Gastroesophageal sphincter (tissue), 4 donors: ENCODE measurements around the gene KLHL29. TPM values are rescaled to one million over a fixed set of nuclear protein-coding genes. Genes with fewer than 3 reads are reported as not detected.

Experiments
- ATAC-seq: fragments of 150-250 bp; one replicate; pipeline ENCODE4 v1.9.1; 2016; ENCODE audit warnings: mild to moderate bottlenecking, moderate library complexity
- H3K27ac ChIP-seq, 4 donors: fragments of 200-600 bp; sonication (generic) in 3 of 4; 1 replicate in 3 of 4; 2 replicates in 1 of 4; pipeline ENCODE4 v1.5.1; 2016 to 2019
- H3K27me3 ChIP-seq: fragments of 200-600 bp; sonication (generic); one replicate; pipeline ENCODE4 v1.5.1; 2019
- H3K36me3 ChIP-seq, 2 donors: fragments of 200-600 bp; sonication (generic); one replicate each; pipeline ENCODE4 v1.5.1; 2019; ENCODE audit warnings: control low read depth in 1 of 2
- H3K4me1 ChIP-seq, 3 donors: fragments of 200-600 bp; sonication (generic); 1 replicate in 2 of 3; 2 replicates in 1 of 3; pipeline ENCODE4 v1.5.1; 2016 to 2019; ENCODE audit warnings: control low read depth in 2 of 3
- H3K4me3 ChIP-seq, 2 donors: fragments of 200-600 bp; sonication (generic); one replicate each; pipeline ENCODE4 v1.5.1; 2019; ENCODE audit warnings: mild to moderate bottlenecking in 1 of 2, moderate library complexity in 1 of 2
- H3K9me3 ChIP-seq, 3 donors: fragments of 200-600 bp; sonication (generic); one replicate each; pipeline ENCODE4 v1.5.1; 2017 to 2019; ENCODE audit warnings: control low read depth in 2 of 3
- CTCF ChIP-seq, 4 experiments: fragments of 200-600 bp in 2 of 4; fragments of 450-650 bp in 2 of 4; sonication (generic) in 1 of 4; IDR thresholded peaks; one replicate each; pipeline ENCODE4 v1.5.1; 2017 to 2019; ENCODE audit warnings: antibody characterized with exemption in 4 of 4, mild to moderate bottlenecking in 2 of 4, moderate library complexity in 2 of 4
- EP300 ChIP-seq: sonication (generic); formaldehyde crosslinking; IDR thresholded peaks from one replicate; pipeline ENCODE4 v1.6.1; 2017; ENCODE audit warnings: antibody characterized with exemption, mild to moderate bottlenecking
- POLR2A ChIP-seq, 2 donors: fragments of 450-650 bp; IDR thresholded peaks; one replicate each; pipeline ENCODE4 v1.6.1; 2017; ENCODE audit warnings: antibody characterized with exemption in 2 of 2, mild to moderate bottlenecking in 2 of 2, moderate library complexity in 1 of 2
- POLR2AphosphoS5 ChIP-seq: sonication (generic); formaldehyde crosslinking; IDR thresholded peaks from one replicate; pipeline ENCODE4 v1.6.1; 2017; ENCODE audit warnings: antibody characterized with exemption
- WGBS, 2 donors: methylation state at CpG; one replicate each; pipeline ENCODE4 v1.1.5; 2018; ENCODE audit warnings: low coverage in 1 of 2; 5-methylcytosine and 5-hydroxymethylcytosine counted together
- total RNA-seq, 4 donors: library from RNA; depleted of rRNA; stranded (reverse); fragments of >200 nt; gene quantifications; one replicate each; pipeline ENCODE4 v1.1.0, GENCODE V29; 2016

KLHL29 gene
- total RNA-seq, 4 donors from 2014 or later, result 15.2 to 31.5 (median 24.2) TPM

- H3K4me1 ChIP-seq, result peaks cover 0 to 66% (median 19%) of the 10 kb centered on the region in 3 donors
- H3K9me3 ChIP-seq, result no peaks in the 10 kb centered on the region
- TF ChIP-seq POLR2AphosphoS5 (peak; percentile 98), POLR2A (IDR thresholded peaks at IDR 0.05) (no peak)
- ATAC-seq, result peak; percentile 85
- no peak overlapping the region for H3K4me3 ChIP-seq
- no peaks in the 10 kb centered on the region for H3K36me3 ChIP-seq
- H3K27me3 ChIP-seq, result no peaks in the 10 kb centered on the region
- 20 to 30% methylated on average over 1 to 5 of the region's 12 CpGs for WGBS, 2 donors
- peak overlapping the region; percentile 56 to 87 (median 86) for H3K27ac ChIP-seq
These were observed 41.4 kb downstream of the KLHL29 start for GRCh38 chr2:23426263-23426905.

- H3K4me1 ChIP-seq, result peaks cover 0 to 59% (median 19%) of the 10 kb centered on the region in 3 donors
- no peaks in the 10 kb centered on the region for H3K36me3 ChIP-seq
- ATAC-seq, result no peak
- WGBS, 2 donors, result 93 to 94% methylated on average over 6 to 7 of the region's 8 CpGs
- no peak for TF ChIP-seq POLR2AphosphoS5
- no peak for TF ChIP-seq CTCF (IDR thresholded peaks at IDR 0.05)
- no peak for TF ChIP-seq EP300
- TF ChIP-seq POLR2A (IDR thresholded peaks at IDR 0.05), result no peak
- no peak overlapping the region for H3K4me3 ChIP-seq
- H3K27me3 ChIP-seq, result no peaks in the 10 kb centered on the region
- no peaks in the 10 kb centered on the region for H3K9me3 ChIP-seq
- H3K27ac ChIP-seq, result peak overlapping the region; percentile 56 to 87 (median 86)
These were observed 42.4 kb downstream of the KLHL29 start for GRCh38 chr2:23427350-23427749.

GRCh38 chr2:23427976-23428375 lies 43.0 kb downstream of the KLHL29 start:
- peaks cover 0 to 53% (median 19%) of the 10 kb centered on the region in 3 donors for H3K4me1 ChIP-seq
- no peak overlapping the region for H3K4me3 ChIP-seq
- H3K27ac ChIP-seq, result peak overlapping the region in 3 of 4 donors; percentile 86 to 87 (median 87)
- H3K36me3 ChIP-seq, result no peaks in the 10 kb centered on the region
- no peak for ATAC-seq
- no peaks in the 10 kb centered on the region for H3K27me3 ChIP-seq
- TF ChIP-seq CTCF (IDR thresholded peaks at IDR 0.05), result no peak
- TF ChIP-seq EP300, result no peak
- TF ChIP-seq POLR2AphosphoS5, result no peak
- no peak for TF ChIP-seq POLR2A (IDR thresholded peaks at IDR 0.05)
- H3K9me3 ChIP-seq, result no peaks in the 10 kb centered on the region
- WGBS, 2 donors, result 89 to 91% methylated on average over 1 to 12 of the region's 12 CpGs

GRCh38 chr2:23429036-23429435 lies 44.1 kb downstream of the KLHL29 start:
- H3K27me3 ChIP-seq, result no peaks in the 10 kb centered on the region
- WGBS, 2 donors, result 100% methylated on average over 1 of the region's 6 CpGs; no CpG with 5 or more reads in 1 of the 2 donors
- ATAC-seq, result no peak
- H3K4me3 ChIP-seq, result no peak overlapping the region
- H3K4me1 ChIP-seq, result peaks cover 0 to 43% (median 19%) of the 10 kb centered on the region in 3 donors
- no peak for TF ChIP-seq POLR2AphosphoS5
- TF ChIP-seq POLR2A (IDR thresholded peaks at IDR 0.05), result no peak
- TF ChIP-seq EP300, result no peak
- TF ChIP-seq CTCF (IDR thresholded peaks at IDR 0.05), result no peak
- H3K27ac ChIP-seq, result peak overlapping the region in 2 of 4 donors; percentile 87
- H3K36me3 ChIP-seq, result no peaks in the 10 kb centered on the region
- no peaks in the 10 kb centered on the region for H3K9me3 ChIP-seq

GRCh38 chr2:23430263-23430662 lies 45.3 kb downstream of the KLHL29 start:
- Histone ChIP-seq H3K4me3 (no peak overlapping the region), H3K4me1 (peaks cover 0 to 42% (median 17%) of the 10 kb centered on the region in 3 donors), H3K36me3 (no peaks in the 10 kb centered on the region), H3K27me3 (no peaks in the 10 kb centered on the region), H3K9me3 (no peaks in the 10 kb centered on the region), H3K27ac (peak overlapping the region in 3 of 4 donors; percentile 49 to 87 (median 56))
- 33 to 60% methylated on average over 1 to 2 of the region's 2 CpGs for WGBS, 2 donors
- peak; percentile 39 for ATAC-seq
- TF ChIP-seq POLR2AphosphoS5 (peak; percentile 64), POLR2A (IDR thresholded peaks at IDR 0.05) (no peak), CTCF (IDR thresholded peaks at IDR 0.05) (no peak)
